Fibroblast of lung (primary cell): ENCODE data around the gene TPD52L2. TPM values are rescaled to one million over a fixed set of nuclear protein-coding genes. Genes with fewer than 3 reads are reported as not detected.

Source experiments
- DNase-seq, 2 donors: peaks; one replicate each; pipeline versions ENCODE4 v3.0.0 to v3.0.0-alpha.2; 2010; ENCODE audit warnings: low read depth in 2 of 2
- H2AFZ ChIP-seq: 2 replicates; pipeline ENCODE4 v1.5.1; 2012; ENCODE audit warnings: low read length, control low read depth, inconsistent platforms
- H3K27ac ChIP-seq: 2 replicates; pipeline ENCODE4 v1.5.1; 2011; ENCODE audit warnings: low read length, control low read depth; ENCODE audit not compliant: insufficient read depth
- H3K27me3 ChIP-seq: 2 replicates; pipeline ENCODE4 v1.5.1; 2011; ENCODE audit warnings: mild to moderate bottlenecking, low read length; ENCODE audit not compliant: control insufficient read depth, insufficient read depth
- H3K36me3 ChIP-seq: 2 replicates; pipeline ENCODE4 v1.5.1; 2011; ENCODE audit warnings: low read length; ENCODE audit not compliant: control insufficient read depth, insufficient read depth
- H3K4me1 ChIP-seq: 2 replicates; pipeline ENCODE4 v1.5.1; 2011; ENCODE audit warnings: low read length; ENCODE audit not compliant: control insufficient read depth, insufficient read depth; ENCODE audit errors: extremely low read depth
- H3K4me2 ChIP-seq: 2 replicates; pipeline ENCODE4 v1.5.1; 2011; ENCODE audit warnings: low read length, control low read depth; ENCODE audit not compliant: insufficient read depth; ENCODE audit errors: extremely low read depth
- H3K4me3 ChIP-seq, 4 experiments: fragments of 200-600 bp in 1 of 4; sonication (generic) in 1 of 4; replicated peaks in 1 of 4; 2 replicates each; pipeline ENCODE4 v1.5.1; 2011 to 2016; ENCODE audit warnings: low read length in 4 of 4, low read depth in 3 of 4, mild to moderate bottlenecking in 3 of 4, control low read depth in 2 of 4, inconsistent platforms in 1 of 4, mixed read lengths in 1 of 4; ENCODE audit not compliant: insufficient read depth in 1 of 4; ENCODE audit errors: control extremely low read depth in 1 of 4
- H3K79me2 ChIP-seq: 2 replicates; pipeline ENCODE4 v1.5.1; 2012; ENCODE audit warnings: mild to moderate bottlenecking, low read length, inconsistent platforms; ENCODE audit not compliant: control insufficient read depth, insufficient read depth
- H3K9ac ChIP-seq: 2 replicates; pipeline ENCODE4 v1.5.1; 2011; ENCODE audit warnings: mild to moderate bottlenecking, low read length, control low read depth; ENCODE audit not compliant: insufficient read depth
- H3K9me3 ChIP-seq: 2 replicates; pipeline ENCODE4 v1.5.1; 2012; ENCODE audit warnings: low read depth, low read length; ENCODE audit not compliant: control insufficient read depth, insufficient read depth
- H4K20me1 ChIP-seq: 2 replicates; pipeline ENCODE4 v1.5.1; 2011; ENCODE audit warnings: low read length; ENCODE audit not compliant: control insufficient read depth, insufficient read depth; ENCODE audit errors: extremely low read depth
- CTCF ChIP-seq, 2 donors: IDR thresholded peaks in 1 of 2; conservative IDR thresholded peaks in 1 of 2; 1 replicate in 1 of 2; 2 replicates in 1 of 2; pipeline ENCODE4 v1.5.1; 2011 to 2012; ENCODE audit warnings: low read length in 2 of 2, control low read depth in 1 of 2, inconsistent platforms in 1 of 2, low read depth in 1 of 2, mild to moderate bottlenecking in 1 of 2
- EZH2 ChIP-seq: IDR thresholded peaks from 2 replicates; pipeline ENCODE4 v1.5.1; 2012; ENCODE audit warnings: low read length, control low read depth, mild to moderate bottlenecking; ENCODE audit errors: missing control alignments
- polyA plus RNA-seq, 2 donors: library from polyadenylated mRNA; depleted of rRNA in 1 of 2; stranded (reverse) in 1 of 2; unstranded in 1 of 2; fragments of >200 nt; gene quantifications; 2 replicates each; pipeline ENCODE4 v1.2.1, GENCODE V29; 2011 to 2012; ENCODE audit warnings: missing spikeins in 1 of 2
- total RNA-seq: library from RNA; depleted of rRNA; stranded (reverse); fragments of >200 nt; gene quantifications from 2 replicates; pipeline ENCODE4 v1.2.1, GENCODE V29; 2014

The TPD52L2 gene
- total and polyA plus RNA-seq, 2 donors (not counting 1 experiment from before 2014, with no cell fraction given): 123 to 212 TPM

GRCh38 chr20:63937596-63937995, 72.5 kb downstream of the TPD52L2 start:
- DNase-seq: peak in 1 of 2 donors; percentile 34
- H3K9ac ChIP-seq: no peak overlapping the region
- no peak overlapping the region for H3K4me2 ChIP-seq
- no peaks in the 10 kb centered on the region for H4K20me1 ChIP-seq
- H3K4me1 ChIP-seq: no peaks in the 10 kb centered on the region
- no peak overlapping the region for H3K4me3 ChIP-seq
- peaks cover 28% of the 10 kb centered on the region for H3K36me3 ChIP-seq
- H2AFZ ChIP-seq: no peak overlapping the region
- no peaks in the 10 kb centered on the region for H3K9me3 ChIP-seq
- peaks cover 4% of the 10 kb centered on the region for H3K79me2 ChIP-seq
- TF ChIP-seq CTCF (conservative IDR thresholded peaks at IDR 0.05 in 1 of 2, IDR thresholded peaks at IDR 0.05 in 1 of 2; ENCODE audit: low read depth in 1 of 2, low read length in 2 of 2) (no peak), EZH2 (no peak)
- H3K27ac ChIP-seq: no peak overlapping the region
- no peaks in the 10 kb centered on the region for H3K27me3 ChIP-seq

GRCh38 chr20:63939061-63939935, 74.2 kb downstream of the TPD52L2 start:
- H4K20me1 ChIP-seq: no peaks in the 10 kb centered on the region
- H3K36me3 ChIP-seq: peaks cover 35% of the 10 kb centered on the region
- no peak overlapping the region for H3K9ac ChIP-seq
- TF ChIP-seq CTCF (conservative IDR thresholded peaks at IDR 0.05 in 1 of 2, IDR thresholded peaks at IDR 0.05 in 1 of 2; ENCODE audit: low read depth in 1 of 2, low read length in 2 of 2) (no peak), EZH2 (no peak)
- H3K27me3 ChIP-seq: no peaks in the 10 kb centered on the region
- no peak for DNase-seq
- no peak overlapping the region for H3K4me3 ChIP-seq
- no peak overlapping the region for H3K4me2 ChIP-seq
- peaks cover 4% of the 10 kb centered on the region for H3K79me2 ChIP-seq
- no peaks in the 10 kb centered on the region for H3K4me1 ChIP-seq
- no peak overlapping the region for H3K27ac ChIP-seq
- no peaks in the 10 kb centered on the region for H3K9me3 ChIP-seq
- H2AFZ ChIP-seq: no peak overlapping the region

- no peaks in the 10 kb centered on the region for H3K4me1 ChIP-seq
- H3K9ac ChIP-seq: no peak overlapping the region
- TF ChIP-seq CTCF (conservative IDR thresholded peaks at IDR 0.05 in 1 of 2, IDR thresholded peaks at IDR 0.05 in 1 of 2; ENCODE audit: low read depth in 1 of 2, low read length in 2 of 2) (no peak), EZH2 (no peak)
- peaks cover 2% of the 10 kb centered on the region for H3K79me2 ChIP-seq
- no peak overlapping the region for H3K27ac ChIP-seq
- H2AFZ ChIP-seq: no peak overlapping the region
- no peak overlapping the region for H3K4me3 ChIP-seq
- no peaks in the 10 kb centered on the region for H3K9me3 ChIP-seq
- DNase-seq: no peak
- no peaks in the 10 kb centered on the region for H3K27me3 ChIP-seq
- peaks cover 39% of the 10 kb centered on the region for H3K36me3 ChIP-seq
- H3K4me2 ChIP-seq: no peak overlapping the region
- H4K20me1 ChIP-seq: no peaks in the 10 kb centered on the region
These were observed 75.0 kb downstream of the TPD52L2 start for GRCh38 chr20:63940071-63940471.
